Activated T-helper 1 cell treated with anti-CD3 and anti-CD28 coated beads, Interleukin-2, amount 50 U/mL, for 16 hours (primary cell): ENCODE results near the gene OLIG3.

Experiments
- DNase-seq, 2 donors: peaks; one replicate each; pipeline ENCODE4 v3.0.0-alpha.2; 2020; ENCODE audit warnings: low read depth in 1 of 2, low spot score in 1 of 2

OLIG3 gene

DNA sequence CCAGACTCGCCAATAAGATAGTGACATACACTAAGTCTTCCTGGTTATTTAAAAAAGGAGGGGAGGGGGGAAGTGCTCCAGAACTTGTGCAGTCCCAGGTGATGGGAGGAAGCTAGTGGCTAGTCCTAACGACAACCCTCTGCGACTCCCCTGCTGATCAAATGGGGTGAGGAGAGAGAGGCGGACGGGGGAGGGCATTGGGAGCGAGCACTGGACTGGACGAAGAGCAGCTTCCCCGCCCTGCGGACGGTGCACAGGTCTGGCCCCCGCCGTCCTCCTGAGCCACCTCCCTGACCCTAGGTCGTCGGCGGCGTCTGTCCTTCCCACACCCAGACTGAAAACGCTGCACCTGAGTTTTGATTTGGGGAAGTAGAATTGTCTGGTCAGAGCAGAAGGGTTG is 2.2 kb upstream of the OLIG3 start:
- DNase-seq: no peak

DNA sequence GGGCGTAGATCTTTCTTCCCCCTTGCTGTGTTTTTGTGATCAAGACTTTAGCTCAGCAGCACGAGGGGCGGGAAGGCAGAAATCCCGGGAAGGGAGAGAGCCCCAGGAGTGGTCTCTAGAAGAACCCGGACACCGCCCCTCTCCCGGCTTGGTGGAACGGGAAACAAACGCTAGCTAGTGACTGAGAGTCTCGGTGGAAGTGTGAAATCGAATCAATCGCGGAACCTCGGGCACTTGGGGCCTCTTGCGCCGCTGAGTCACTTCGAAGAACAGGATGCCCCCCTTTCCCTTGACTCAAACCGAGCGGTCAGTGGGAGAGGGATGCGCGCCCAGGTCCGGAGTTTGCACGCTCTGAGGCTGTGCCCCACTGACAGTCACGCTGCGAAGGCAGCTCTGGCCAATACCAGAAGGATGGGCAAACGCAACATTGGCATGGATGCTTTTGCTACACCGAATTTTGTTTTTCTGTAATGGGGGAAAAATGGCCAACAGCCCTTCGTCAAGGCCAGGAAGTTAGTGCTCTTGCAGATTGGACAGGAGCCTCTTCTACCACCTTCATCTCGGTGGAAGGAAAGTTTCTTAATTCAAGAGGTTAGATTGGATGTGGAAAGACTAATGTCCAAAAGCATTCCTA is 1.6 kb upstream of the OLIG3 start:
- DNase-seq: no peak

DNA sequence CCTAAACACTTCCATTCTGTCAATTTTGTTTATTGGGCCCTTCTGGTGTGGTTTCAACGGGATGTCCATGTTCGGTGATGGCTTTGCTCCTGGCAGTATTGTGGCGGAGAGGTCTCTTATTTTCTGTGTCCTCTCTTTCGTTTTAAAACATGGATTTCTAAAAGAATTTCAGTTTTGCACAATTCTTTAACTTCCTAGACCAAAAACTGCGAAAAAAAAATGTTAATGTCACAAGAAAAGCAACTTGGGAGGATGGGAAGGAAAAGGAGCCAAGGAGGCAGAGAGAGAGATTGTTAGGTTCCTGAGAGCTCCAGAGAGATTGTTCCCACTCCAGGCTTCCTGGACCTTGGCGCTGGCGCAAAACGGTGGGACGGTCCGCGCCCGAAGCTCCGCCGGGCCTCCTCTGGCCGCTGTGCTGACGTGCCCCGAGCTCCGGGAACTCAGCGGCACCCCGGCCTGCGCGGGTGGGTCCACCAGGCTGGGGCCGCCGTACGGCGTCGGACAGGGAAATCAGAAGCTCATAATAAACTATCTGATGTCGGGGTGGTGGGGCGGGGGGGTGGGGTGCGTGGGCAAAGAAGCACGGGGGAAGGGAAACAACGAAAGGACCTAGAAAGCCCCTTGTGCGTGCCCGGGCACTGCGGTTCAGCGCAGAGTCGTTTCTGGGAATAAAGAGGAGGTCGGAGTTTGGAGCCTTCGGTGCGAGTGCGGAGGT is 951 bp upstream of the OLIG3 start:
- DNase-seq: no peak

DNA sequence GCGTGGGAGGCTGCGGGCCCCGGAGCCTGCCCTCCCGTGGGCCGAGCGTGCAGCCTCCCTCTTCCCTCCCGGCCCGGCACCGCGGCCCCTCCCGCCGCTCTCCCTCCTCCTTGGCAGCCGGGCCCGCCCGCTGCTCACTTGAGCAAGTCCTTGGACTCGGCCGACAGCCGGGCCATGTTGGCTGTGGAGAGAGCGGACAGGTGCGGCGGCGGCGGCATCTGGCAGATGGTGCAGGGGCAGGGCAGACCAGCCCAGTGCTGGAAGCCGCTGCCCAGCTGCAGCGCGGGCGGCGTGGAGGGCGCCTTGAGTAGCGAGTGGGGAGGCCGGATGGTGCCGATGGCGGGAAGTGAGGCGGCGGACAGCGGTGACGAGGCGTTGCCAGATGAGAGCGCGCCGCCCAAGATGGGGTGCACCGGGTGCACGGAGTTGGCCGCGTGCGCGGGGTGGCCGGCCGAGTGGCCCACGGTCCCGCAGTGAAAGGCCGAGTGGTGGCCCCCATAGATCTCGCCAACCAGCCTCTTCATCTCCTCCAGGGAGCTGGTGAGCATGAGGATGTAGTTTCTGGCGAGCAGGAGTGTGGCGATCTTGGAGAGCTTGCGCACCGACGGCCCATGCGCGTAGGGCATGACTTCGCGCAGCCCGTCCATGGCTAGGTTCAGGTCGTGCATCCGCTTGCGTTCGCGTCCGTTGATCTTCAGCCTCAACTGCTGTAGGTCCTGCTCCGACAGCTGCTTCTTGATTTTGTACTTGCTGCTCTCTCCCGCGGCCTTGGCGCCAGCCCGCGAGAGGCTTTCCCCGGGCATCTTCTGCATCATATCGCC is 766 bp downstream of the OLIG3 start:
- DNase-seq: no peak

DNA sequence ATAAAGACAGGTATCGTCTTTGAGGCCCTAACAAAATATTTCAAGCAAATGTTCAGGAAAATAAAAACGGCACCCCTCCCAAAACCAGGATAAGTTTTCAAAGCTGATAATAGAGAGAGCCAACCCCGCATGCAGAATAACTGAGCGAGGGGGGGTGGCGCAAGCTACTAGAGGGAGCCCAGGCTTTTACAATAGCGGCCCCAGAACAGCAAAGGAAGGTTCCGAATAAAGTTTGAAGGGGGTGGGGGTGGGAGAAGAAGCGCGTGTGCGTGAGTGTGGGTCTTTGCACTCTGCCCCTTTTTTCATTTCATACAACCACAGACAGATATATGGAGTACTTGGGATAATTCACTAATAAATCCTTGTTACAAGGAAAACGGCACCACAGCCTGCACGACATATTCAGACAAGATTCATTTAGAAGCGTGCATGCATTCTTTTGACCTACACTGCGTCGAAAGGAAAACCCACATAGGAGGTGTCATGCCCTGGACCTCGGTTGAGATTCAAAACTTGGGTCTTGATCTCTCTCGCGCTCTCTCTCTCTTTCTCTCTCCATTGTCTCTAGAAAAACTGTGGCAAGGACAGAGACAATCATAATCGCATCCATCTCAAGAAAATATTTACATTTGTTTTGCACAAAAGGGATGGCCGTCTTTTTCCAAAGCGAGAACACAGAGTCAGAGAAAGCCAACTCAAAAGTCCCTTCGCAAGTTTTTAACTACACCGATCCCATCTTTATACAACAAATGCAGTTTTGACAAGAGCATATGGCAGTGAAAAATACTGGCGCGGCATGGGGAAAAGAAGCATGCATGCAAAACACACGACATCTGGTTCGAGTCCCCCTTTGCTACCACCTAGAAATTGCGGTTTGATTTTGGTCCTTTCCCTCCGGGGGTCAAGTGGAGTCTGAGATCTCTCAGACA is 1.6 kb downstream of the OLIG3 start:
- DNase-seq: no peak

DNA sequence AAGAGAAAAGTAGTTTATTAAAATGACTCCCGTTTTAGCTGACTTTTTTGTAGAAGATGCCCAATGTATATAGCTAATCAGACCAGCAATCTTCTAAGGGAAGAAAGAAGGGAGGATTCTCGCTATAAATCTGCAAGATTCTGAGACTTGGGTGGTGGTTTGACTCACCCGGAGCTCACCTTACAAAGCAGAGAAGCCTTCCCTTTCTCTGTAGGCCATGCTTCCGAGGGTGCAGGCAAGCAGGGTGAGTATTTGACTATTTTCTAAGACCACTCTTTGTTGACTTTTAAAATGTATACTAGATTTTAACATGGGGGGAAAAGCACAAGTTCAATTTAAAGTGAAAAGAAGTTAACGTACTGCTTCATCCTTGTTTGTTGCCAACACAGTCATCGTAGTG is 2.7 kb downstream of the OLIG3 start:
- no peak for DNase-seq

DNA sequence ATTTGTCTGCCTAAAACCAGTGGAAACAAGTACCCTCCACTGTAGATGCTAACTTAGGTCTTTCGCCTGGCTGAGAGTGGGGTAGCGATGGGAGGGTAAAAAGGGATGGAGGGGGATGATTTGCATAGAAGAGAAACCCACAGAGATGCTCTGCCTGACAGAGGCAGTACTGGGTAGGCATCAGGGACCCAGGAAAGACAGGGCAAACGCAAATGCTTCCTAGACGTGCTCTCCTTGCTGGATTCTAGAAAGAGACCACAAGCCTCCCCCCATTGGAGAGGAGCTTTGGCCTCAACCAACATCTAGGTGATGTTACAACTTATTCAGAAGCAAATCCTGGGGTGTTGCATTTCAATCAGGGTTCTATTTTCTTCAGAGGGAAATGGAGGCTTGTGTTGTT is 3.2 kb downstream of the OLIG3 start:
- DNase-seq: no peak

DNA sequence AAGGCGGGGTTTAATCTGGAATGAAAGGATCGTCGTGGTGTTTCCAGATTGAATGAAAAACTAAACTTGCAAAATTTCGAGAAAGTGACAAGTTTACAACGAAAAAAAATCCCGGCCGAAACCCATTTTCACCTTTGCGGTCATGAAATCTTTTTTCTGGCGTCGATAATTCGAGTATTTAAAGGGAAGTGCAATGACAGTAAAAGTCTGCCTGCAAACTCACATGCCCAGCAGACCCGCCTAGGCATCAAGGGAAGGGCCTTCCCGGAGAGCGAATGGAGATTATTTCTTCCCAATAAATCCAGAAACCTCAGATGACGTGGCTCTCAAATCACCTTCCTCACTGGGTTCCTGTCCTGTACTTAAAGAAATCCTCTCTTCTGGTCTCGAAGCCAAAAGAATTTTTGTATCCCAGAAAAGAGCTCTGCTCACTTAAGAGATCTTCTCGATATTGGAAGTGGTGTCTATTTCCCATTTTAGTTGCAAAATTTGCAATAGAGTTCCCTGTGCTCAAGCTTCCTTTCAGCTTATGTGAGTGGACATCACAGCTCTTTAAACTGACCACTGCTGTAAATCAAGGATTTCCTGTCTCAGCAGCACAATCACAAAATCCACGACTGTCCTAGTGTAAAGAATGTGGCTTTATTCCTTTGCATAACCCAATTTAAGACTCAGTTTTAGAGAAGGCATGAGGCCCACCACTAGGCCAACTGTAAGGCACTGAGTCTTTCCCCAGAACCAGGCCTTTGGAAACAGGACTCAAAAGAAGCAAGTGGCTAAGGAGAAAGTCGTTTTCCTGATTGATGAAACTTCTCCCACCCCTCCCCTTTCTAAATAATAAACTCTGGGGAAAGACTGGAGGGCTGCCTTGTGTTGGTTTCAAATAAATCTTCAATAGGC is 3.9 kb downstream of the OLIG3 start:
- DNase-seq: no peak

DNA sequence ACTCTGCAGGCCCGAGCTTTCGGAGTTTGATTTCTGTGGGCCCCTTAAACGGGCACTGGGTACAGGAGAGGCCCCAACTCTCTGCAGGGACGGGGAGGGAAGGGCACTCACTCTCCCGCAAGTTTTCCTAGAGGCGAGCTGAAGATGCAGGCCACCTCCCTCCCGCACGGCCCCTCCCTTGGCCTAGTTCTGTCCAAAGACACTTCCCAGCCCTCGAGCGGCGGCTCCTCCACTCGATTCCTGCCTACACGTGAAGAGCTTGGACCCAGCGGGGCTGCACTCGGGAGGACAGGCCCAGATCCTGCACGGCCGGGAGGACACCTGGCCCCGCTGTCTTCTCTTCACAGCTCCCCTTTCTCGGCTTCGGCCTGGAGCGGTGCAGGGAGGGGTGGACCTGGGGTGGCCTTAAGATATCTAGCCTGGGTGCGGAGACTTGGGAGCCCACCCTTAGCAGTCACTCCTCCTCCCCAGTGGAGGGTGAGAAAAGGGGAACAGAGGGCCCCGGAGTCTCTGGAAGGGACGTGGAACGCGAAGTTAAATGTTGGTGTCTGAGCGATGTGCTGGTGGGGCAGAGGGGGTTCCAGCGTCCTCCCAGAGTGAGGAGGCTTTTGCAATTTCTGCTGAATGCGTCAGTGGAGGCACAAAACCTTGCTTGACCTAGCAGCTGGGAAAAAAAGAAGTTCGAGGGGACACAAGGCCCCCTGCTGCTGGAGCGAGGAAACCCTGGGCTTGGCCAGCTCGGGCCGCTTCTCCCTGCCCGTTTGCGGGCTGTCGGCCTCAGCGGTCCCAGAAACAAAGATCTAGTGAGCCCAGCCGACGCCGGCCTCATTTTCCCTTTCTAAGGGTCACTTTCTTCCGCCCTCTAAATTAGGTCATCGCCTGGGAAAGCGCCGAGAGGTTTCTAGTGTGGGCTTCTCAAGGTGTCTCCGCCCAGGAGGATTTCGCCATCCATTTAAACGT is 4.9 kb downstream of the OLIG3 start:
- no peak for DNase-seq

DNA sequence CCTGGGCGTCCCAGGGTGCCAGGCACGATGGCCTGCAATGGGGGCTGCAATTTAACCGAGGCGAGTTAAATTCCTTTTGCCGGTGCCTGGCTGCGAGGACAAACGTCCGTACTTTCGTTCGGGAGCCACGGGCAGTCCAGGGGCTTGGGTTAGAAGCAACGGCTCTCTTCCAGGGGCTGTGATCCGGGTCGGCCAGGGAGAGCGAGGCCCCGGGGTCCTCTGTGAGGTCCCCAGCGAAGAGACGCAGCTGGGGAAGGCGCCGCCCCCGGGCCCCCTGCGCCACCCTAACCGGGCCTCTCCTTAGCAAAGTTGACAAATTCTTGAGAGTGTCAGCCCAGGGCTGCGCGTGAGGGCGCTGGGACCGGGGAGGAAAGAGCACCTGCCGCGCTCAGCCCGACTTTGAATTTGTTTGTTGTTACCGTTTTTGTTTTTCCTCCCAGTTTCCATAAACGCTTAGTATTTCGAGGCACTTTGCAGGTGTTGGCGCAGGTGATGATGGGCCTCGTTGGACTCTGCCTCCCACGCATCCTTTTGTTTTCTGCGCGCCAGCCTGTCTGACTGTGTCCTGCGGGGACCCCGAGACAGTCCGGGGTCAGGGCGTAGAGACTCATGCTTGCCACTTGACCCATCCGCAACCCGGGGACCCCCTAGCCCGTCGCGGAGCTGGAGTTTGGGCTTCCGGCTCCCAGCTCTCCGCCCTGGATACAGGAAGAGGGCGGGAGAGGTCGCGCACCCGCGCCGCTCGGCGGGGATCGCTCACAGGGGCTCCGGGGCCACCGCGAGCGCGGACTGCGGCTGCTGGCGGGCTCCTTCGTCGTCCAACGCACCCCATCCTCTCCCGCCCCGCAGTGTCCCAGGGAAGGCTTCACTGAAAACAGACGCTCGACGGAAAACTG is 5.8 kb downstream of the OLIG3 start:
- no peak for DNase-seq

DNA sequence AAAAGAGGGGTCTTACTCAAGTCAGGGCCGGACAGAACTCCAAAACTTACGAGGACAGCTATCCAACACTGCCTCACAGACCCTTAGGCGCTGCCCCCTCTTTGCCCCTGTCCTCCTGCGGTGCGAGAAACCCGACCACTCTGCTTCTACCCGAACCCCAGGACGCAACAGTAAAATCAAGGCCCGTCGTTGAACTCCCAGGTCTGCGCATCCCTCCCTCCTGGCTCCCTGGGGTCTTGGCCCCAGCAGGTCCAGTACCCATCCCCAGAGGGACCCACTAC is 6.4 kb downstream of the OLIG3 start:
- no peak for DNase-seq

DNA sequence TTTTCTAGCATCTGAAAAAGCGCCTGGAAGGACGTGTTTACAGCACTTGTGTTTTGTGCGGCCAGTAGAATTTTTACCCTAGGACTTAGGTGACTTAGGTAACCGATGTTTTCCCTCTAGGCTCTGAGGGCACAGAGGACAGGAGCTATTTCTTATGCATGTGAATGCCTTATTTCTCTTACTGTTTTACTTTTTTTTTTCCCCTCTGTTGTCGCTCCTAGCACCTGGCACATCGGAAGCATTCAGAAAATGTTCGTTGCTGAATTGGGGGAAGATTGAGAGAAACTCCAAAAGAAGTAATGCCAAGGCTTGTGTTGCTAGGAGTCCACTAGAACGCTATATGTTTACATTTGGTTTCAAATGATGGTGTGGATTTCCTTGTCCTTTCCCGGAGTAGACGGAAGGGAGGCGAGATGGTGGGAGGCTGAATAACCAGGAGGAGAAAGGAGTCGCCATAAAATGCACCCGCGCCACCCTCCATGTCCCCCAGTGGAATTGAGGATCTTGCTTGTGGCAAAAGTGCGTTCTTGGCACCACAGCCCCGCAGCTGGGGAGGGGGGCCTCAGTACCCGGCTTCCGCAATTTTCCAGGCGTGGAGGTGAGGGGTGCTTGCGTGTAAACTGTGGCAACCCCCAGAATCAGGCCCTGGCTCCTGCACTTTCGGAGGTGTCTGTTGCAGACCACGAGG is 6.9 kb downstream of the OLIG3 start:
- DNase-seq: no peak

DNA sequence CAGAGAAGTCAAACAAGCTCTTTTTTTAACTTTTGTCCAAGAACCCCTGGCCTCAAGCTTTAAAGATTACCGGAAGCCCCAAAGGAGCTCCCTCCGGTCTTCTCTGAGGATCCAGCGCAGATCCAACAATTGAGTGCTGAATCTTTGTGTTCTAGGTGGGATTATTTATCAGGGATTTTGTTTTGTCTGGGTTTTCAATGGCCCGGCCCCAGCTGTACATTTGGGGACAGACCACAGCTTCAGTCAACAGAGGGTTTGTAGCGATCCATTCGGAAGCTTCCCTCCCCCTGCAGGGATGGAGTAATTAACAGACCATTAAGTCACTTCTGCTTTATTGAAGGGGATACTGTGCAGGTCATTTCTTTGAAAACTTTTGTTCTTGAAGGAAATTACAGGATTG is 7.8 kb downstream of the OLIG3 start:
- no peak for DNase-seq

DNA sequence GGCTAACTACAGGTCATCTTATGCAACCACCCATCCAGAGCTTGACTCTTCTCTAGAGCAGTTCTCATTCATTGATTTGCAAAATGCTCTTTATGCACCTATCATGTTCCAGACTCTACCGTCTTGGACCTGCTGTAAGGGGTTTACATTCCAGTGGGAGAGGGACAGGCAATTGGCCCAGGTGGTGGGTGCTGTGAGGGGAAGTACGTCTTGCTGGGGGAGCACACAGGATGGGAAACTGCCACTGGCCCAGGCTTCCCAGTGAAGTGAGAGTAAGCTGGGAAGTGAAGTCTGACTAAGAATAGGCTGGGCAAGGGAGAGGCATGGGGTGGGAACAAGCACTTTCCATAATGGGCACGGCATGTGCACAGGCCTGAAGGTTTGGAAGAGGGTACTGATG is 13.8 kb downstream of the OLIG3 start:
- DNase-seq: no peak

DNA sequence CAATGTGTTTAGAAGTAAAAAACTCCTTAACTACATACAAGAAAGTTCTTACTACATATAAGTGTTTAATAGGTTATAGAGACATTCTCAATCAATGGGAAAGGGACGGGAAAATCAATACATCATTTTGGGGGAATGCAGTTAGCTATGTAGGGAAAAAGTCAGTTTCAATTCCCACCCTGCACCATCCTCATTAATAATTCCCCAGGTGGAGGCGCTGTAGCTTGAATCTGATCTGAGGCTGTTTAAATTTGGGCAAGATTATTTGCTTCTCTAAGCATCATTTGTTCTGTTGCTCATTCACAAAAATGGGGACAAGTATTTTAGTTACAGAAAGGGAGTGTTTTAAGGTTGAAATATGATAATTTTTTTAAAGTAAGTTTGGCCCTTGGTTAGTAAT is 19.1 kb downstream of the OLIG3 start:
- no peak for DNase-seq

DNA sequence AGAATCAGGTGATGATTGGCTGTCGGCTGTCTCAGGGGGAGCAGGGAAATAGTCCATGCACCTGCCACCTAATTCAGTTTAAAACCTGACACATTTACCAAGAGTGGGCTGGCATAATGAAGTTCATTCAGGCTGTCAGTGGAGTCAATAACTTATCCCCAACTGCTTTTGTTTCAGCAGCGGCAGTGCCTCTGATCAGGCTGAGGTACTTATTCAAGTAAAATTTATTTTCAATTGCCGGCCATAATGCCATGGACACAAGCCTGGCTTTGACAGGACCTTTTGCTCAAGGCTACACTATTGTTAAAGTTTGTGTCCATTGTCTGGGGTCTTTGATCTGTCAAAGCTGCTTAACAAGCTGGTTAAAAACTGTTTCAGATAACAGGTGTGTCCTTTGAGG is 20.6 kb downstream of the OLIG3 start:
- DNase-seq: no peak

DNA sequence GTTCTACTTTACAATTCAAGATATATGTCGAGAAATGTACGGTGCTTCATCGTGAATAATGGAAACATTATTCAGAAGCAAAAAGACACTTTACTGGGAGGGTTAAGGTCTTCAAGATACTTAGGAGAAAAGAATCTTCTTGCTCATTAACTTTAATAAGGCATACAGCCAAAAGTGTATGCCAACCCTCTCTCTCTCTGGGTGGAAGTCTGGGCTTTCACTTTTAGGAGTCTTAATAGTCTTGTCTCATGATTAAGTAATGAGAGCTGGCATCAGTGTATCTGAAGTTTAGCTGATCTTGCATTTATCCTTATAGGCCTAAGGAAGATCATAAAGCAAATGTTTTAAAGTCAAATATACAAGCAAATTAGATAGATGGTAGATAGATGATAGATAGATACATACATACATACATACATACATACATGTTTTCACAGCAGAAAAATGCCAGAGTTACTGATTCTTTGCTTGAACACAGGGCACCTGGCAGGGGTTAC is 21.5 kb downstream of the OLIG3 start:
- DNase-seq: no peak

DNA sequence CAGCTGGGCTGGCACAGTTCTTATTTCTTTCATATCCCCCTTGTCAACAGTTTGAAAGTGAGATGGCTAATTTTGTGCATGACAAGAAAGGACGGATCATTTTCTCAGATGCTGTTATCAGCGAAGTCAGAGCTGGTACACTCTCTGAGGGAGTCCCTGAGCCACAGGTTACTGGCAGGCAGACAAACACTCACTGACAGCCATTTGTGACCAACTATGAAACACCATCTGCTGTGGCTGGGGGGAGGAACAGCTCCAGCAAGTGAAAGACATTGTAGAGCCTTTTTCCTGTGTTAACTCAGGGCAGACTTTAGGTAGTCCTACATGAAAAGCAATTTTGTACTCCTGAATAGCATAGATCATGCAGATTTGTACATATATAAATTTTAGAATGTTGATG is 22.2 kb downstream of the OLIG3 start:
- DNase-seq: no peak
